HG03565 (cell line): ENCODE data around the gene MBNL1.
"Not testable (repeated sequence)": the region's sequence is repeated elsewhere in the genome, so short reads cannot be mapped to it uniquely, and the experiment has no call there.

Experiments
- ATAC-seq: cut with Tn5 transposase; IDR thresholded peaks from one replicate; pipeline ENCODE4 v1.9.1; 2021; ENCODE audit warnings: mild to moderate bottlenecking, moderate library complexity; ENCODE audit not compliant: unreplicated experiment

The MBNL1 gene

DNA sequence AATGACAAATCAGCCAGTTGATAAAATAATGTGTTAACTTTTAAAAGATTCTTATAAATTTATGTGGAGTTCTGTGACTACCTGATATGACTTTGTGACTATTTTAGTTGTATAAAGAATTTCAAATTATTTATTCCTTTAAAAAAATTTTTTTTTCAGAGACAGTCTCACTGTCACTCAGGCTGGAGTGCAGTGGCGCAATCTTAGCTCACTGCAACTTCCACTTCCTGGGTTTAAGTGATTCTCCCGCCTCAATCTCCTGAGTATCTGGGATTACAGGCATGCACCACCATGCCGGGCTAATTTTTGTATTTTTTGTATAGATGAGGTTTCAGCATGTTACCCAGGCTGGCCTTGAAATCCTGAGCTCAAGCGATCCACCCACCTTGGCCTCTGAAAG, 48.5 kb downstream of the MBNL1 start:
- ATAC-seq, result no peak

DNA sequence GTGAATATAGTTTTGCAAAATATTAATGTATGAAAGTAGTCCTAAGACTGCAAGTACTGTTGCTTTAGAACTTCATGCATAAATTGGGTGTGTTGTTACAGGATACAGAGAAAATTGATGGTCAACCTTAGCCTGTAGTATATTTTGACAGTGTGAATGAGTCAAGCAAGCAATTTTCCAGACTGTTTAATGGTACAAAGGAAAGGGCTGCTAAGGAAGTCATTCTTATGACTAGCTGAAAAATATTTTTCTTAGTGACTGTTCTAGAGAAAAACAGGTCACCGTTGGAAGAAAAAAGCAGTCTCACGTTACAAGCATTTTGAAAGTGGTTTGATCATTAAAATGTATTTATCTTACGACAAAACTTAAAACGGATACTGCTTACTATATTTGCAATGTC, 49.2 kb downstream of the MBNL1 start:
- ATAC-seq, result no peak

DNA sequence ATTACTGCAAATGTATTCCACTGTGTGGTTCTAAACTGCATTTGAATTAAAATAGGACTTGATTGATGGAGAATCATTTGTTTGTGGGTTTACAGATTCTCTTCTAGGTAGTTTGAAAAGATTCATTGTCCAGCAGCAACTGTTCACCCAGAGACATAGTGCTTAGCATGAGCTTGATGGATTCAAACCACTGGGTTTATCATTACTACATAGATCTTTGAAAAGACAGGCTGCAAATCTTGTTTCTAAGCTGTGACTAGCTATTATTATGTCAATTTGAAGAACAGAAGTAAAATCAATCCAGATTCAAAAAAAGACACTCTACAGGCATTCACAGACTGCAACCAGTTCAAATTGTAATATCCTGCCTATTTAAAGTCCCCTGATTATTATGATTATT, 49.8 kb downstream of the MBNL1 start:
- no peak for ATAC-seq

DNA sequence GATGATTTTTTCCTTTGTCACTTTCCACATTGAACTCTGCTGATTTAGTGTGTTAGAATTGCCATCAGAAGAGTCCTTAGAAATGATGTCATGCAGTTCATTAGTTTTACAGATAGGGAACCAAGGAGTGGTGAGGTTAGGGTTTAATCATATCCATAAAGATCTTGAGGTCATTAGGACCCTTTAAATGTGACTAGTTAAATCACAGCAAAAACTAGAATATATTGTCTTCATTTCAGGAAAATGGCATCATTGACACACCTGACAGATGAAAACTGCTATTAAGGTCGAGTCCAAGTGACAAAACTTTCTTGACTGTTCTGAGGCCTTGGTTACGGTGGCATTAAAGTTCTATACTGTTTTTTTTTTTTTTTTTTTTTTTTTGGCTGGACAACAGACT, 50.5 kb downstream of the MBNL1 start:
- no peak for ATAC-seq

DNA sequence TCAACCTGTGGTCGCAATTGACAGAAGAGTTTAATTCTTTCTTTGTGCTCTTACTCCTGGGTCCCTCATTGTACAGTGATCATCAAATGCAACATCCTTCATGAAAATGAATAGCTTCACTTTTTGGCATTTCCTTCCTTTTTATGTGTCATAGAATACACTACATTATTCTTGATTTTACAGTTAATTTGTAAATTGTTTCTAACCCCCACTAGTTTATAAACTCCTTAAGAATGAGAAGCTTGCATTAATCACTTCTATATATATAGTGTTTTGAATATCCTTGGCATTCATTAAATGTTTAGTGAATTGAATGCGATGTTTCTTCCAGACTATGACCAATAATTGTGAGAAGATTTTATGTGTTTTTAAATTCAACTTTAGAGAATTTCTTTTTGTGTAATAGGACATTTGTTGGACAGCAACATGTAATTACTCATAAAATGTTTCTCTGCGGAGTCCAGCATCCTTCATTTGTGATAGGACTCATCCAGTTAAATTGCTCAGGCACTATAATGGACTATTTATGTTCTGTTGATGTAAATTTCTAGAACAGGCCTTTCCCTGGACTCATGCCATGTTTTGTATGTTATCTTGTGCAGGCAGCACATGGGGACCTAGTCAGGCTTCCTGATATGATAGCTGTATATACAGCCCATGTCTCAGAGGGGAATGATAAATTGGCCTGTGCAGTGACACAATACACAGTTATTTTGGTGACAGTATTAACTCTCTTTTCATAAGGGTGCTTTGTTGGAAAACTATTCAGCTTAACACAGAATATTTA, 51.3 kb downstream of the MBNL1 start:
- ATAC-seq, result no peak

DNA sequence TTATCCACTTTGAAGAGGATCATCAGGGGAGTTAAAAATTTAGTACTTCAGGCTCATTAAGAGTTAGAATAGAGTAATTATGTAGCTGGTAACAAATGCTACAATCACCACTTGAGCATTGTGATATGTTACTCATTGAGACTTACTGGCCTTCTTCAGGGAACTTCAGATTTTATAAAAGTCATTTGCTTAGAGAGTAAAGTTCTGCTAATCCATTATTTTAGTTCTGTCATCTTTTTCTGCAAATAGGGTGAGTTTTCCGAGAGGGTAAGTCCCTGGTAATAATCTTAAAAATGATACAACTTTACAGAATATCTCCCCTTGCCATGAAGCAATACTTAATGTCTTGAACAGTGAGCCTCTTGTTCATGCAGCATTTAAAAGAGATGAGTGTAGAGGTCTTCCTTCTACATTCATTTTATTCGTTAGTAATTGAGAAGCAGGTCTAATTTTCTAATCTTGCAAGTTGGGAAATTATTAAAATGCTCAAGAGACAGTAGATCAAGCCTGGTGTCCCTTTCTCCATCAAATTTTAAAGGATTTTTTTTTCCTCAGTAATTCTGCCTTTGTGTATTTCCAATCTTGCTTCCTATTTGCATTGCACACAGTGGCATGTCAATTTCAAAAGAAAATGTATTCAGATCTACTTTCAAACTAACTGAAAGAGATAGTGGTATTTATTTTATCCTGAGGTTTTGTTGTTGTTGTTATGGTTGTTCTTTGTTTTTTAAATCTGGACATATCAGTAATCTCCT, 52.6 kb downstream of the MBNL1 start:
- ATAC-seq, result no peak

DNA sequence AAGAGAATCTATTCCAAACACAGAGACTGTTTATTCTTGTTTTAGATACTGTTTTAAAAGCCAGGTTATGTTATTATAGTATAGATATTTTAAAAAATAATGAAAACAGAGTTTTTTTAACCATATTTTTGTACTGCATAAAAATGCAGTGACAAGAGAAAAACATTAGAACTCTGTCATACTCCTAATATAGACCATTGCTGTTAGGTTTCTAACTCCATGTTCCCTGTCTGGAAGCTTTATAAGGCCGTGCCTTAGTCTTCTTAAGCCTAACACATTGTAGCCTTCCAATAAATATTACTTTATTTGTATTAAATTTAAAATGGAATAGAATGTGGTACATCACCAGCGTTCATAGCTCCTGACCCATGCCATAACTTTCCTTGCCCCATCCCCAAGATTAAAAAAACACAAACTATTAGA, 53.2 kb downstream of the MBNL1 start:
- no peak for ATAC-seq

DNA sequence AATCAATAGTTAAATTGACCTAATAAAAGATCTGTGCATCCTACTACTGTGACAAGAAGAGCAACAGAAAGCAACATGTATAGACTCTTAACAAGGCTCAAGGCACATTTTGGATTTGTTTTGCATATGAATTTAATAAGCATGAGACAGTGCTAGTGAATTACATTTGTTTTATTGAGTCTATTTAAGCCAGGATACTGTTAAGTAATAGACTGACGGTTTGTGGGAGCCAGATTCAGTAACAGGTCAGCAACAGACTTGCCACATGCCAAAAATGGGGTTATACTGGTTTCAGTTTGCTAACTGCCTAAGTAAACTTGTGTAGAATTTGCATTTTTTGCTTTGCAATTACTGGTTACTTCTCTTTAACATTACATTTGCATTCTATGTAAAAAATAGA, 54.0 kb downstream of the MBNL1 start:
- ATAC-seq, result peak; percentile 62

DNA sequence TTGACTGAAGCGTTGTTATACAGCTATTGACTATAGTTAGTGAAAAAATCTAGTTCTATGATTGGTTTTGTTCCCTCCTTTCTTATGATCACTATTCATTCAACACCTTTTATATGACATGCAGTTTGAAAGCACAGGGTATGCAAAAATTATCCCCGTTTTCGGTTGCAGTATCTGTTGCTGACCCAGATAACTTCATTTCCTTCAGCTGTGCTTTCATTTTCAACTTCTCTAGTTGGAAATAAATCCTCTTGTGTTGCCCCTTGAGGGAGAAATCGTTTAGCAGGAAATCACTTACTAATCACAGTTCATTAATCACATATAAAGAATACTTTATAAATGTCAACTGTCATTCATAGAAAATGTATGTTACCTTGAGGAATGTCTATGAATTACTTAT, 55.1 kb downstream of the MBNL1 start:
- ATAC-seq, result peak; percentile 49

DNA sequence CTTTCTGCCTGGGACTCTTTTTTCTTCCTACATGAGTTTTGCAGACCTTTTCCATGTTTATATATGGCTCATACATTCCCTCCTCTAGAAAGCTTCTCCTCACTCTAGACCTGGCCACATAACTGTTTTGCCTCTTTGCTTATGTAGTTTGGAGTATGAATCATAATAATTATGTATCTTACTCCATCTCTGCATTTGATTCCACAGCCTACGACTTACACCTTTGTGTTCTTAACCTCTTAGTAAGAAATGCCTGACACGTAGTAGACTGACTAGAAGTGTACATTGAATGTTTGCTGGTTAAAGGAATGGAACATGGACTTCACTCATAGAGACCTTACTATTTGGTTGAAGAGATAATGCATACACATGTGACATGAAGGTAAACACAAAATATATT, 56.4 kb downstream of the MBNL1 start:
- ATAC-seq, result no peak

DNA sequence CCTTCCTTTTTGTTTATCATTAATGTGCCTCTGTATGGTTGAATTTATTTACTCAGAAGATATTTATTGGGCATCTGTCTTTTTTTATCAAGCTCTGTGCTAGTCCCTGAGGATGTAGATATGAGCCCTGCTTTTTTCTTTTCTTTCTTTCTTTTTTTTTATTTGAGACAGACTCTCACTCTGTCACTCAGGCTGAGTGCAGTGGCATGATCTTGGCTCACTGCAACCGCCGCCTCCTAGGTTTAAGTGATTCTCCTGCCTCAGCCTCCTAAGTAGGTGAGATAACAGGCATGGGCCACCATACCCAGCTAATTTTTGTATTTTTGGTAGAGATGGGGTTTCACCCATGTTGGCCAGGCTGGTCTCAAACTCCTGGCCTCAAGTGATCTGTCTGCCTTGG, 58.5 kb downstream of the MBNL1 start:
- no peak for ATAC-seq

DNA sequence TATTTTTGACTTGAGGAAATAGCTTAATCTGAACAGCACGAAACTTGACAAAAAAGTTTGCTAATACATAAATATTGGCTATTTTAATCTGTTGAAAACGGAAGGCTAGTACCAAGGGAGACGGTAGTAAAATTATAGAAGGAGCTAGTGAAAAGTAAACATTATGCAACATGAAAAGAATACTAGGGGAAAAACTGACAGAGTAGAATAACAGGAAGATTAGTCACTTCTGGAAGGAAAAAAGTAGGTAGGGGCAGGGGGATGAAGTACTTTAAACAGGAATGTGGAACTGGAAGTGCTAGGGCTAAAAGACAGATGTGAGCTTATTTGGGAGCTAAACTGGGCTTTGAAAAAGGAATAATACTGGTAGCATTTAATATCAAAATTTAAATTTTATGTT, 60.1 kb downstream of the MBNL1 start:
- ATAC-seq, result no peak

DNA sequence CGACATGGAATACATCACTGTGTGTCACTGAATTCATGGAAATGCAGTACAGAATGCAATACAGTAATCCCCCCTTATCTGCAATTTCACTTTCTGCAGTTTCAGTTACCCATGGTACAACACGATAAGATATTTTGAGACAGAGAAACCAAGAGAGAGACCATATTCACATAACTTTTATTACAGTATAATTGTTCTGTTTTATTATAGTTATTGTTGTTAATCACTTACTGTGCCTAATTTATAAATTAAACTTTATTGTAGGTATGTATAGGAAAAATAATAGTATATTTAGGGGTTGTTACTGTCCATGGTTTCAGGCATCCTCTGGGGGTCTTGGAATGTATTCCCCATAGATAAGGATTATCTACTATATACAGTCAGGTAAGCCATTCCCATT, 61.8 kb downstream of the MBNL1 start:
- no peak for ATAC-seq

DNA sequence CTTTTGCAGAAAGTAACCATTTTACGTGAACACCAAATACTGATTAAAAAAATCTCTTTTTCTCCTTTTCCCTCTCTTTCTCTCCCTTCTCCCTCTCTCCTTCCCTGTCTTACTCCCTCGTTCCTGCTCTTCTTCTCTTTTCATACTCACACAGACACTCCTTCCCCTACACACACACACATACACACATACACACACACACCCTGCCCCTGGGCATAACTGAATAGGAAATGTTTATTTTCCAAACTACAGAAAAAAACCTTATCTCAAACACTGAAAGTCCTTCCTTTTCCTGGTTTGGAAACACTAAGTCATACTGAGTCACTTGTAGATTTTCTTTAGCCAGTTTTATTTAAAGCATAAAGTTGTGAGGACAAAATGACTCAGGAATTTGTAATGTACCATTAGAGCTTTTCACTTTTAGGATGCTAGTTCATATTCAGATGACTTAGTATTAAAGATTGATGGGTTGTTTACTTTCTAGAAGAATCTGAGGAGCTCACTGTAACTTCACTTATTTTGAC, 62.4 kb downstream of the MBNL1 start:
- ATAC-seq, result no peak

DNA sequence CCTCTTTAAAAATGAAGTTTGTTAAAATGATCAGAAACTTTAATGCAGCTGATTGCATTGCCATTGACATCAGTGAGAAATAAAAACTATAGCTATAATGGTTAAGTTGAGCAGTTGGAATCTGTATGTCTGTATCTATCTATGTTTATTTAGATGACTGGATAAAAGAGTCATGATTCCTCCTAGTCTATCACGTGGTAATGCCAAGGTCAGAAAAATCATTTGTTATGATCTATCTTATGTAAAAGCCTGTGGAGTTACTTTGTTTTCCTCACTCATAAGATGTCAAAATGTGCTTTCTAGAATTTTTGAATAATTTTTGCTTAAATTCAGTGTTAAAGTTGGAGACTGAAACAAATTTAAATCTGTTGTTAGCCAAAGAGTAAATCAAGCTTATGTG, 63.3 kb downstream of the MBNL1 start:
- no peak for ATAC-seq

DNA sequence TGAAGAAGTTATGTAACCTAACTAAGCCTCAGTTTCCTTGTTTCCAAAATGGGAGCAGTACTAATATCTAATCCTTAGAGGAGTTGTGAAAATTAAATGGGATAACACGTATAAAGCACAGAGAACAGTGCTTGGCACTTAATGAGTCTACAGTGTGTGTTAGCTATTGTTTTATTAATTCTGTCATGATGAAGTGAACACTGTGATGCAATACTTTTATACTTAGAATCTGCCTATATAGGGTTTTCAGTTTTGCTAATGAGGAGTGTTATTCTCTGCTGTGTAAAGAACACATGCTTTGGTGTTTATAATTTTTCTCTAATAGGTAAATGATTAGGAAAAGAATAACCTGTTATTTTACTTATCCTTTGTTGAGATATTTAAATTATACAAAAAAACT, 65.2 kb downstream of the MBNL1 start:
- ATAC-seq, result no peak

DNA sequence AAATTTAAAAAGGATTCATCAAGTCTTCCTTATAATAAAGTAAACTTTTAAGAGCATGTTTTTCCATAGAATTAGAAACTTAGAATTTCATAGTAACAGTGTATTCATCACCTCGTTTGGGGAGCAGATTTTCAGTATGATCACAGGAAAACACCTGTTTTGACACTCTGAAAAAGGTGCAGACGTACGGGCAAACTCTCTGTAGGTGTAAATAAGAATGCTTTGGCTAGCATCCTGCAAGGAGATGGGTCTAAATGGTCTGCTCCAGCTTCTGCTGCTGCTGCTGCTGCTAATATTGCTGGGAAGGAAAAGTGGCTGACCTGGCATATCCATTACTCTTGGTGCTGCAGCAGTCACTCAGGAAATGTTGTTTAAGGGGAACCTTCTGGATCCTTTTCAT, 66.0 kb downstream of the MBNL1 start:
- no peak for ATAC-seq

DNA sequence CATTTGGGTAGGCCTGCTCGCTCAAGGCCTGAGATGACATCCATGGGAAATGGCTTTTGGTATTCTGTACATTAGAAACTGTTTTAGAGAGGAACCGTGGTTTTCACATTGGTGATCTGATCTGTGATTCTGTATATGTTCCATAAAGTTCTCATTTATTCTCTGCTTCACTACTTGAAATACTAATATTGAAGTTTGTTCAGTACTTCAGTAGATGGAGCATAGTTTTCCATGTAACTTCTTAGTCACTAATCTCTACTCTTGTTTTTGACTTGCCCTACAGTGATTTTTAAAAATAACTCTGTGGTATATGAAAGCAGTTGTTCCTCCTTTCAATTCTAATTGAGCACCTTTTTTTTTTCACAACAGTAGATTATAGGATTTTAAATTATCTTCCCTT, 66.5 kb downstream of the MBNL1 start:
- ATAC-seq, result no peak

DNA sequence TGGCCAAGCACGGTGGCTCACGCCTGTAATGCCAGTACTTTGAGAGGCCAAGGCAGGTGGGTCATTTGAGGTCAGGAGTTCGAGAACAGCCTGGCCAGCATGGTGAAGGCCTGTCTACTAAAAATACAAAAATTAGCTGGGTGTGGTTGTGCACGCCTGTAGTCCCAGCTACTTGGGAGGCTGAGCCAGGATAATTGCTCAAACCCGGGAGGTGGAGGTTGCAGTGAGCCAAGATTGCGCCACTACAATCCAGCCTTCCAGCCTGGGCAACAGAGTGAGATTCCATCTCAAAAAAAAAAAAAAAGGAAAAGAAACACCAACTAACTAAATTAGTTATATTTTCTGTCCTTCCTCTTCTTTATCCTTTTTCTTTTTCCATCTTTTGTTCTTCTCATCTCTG, 68.6 kb downstream of the MBNL1 start:
- ATAC-seq, result not testable (repeated sequence)

DNA sequence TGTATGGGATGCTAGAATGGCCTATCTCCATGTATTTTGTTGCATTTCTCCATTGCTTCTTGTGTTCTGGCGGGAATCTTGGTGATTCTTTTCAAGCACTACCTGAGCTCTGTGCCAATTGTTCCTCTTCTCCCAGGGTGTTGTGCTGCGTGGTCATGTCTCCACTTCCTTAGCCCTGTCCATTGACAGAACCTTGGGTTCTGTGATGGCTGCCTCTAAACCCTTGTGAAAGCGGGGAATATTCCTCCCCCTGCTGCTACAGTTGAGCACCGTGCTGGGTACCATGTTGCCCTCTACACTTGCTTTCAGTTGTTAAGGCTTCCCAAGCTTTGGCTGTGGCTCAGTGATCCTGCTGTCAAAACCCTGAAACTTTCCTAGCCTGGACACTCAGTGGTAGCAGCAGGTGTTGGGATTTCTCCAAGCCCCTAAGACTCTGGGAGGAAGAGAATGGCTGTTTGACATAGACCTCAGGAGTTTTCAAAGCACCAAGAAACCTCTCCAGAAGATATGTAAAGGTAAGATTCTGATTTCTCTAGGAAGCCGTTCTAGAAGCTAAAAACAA, 69.5 kb downstream of the MBNL1 start:
- no peak for ATAC-seq

DNA sequence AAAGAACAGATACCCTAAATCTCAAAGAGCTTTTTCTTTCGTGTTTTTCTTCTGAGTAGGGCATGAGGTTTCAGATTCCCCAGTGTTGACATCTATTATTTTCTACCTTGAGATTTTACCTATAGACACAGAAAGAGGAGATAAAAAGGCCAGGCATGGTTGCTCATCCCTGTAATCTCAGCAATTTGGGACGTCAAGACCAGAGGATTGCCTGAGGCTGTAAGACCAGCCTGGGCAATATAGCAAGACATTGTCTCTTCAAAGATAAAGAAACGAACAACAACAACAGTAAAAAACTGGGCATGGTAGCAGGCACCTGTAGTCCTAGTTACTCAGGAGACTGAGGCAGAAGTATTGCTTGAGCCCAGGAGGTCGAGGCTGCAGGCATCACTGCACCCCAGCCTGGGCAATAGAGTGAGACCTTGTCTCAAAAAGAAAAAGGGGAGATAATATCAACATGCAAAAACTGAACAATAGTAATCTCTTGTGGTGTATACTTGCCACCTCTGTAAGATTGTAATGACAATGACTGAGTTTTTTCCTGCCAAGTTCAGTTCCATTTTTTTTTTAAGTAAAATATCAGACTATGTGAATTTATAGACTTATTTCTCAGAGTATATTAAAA, 71.3 kb downstream of the MBNL1 start:
- ATAC-seq, result no peak

DNA sequence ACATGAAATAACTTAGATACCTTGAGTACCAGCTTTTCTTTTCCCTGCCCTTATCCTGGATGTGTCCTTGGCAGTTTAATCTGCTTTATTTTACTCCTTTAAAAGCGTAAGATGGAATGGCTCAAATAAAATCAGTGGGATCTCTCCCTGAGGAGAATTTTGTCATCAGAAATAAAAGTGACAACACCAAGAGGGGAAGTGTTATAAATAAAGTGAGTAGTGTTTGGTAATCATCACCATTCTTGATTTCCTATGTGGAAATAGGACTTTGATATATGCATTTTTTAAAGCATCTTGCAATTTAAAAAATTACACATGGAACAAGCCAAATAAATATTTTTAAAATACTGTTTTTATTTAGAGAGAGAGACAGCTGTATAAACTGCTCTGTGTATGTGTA, 76.5 kb downstream of the MBNL1 start:
- no peak for ATAC-seq
